ENCODE measurements around the gene GOLGA3.
"Not testable (repeated sequence)": the region's sequence is repeated elsewhere in the genome, so short reads cannot be mapped to it uniquely, and the experiment has no call there.

- TF ChIP-seq, protein P1, sequence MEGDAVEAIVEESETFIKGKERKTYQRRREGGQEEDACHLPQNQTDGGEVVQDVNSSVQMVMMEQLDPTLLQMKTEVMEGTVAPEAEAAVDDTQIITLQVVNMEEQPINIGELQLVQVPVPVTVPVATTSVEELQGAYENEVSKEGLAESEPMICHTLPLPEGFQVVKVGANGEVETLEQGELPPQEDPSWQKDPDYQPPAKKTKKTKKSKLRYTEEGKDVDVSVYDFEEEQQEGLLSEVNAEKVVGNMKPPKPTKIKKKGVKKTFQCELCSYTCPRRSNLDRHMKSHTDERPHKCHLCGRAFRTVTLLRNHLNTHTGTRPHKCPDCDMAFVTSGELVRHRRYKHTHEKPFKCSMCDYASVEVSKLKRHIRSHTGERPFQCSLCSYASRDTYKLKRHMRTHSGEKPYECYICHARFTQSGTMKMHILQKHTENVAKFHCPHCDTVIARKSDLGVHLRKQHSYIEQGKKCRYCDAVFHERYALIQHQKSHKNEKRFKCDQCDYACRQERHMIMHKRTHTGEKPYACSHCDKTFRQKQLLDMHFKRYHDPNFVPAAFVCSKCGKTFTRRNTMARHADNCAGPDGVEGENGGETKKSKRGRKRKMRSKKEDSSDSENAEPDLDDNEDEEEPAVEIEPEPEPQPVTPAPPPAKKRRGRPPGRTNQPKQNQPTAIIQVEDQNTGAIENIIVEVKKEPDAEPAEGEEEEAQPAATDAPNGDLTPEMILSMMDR (IDR thresholded peaks at IDR 0.05), result peak in 4 of 6 experiments; percentile 27 to 35 (median 30)
- TF ChIP-seq POLR2A (IDR thresholded peaks at IDR 0.05), result not testable (repeated sequence)
These were observed 19.3 kb downstream of the GOLGA3 start for GRCh38 chr12:132809391-132809790.
